GM19467 (cell line): Measurements from ENCODE around the gene KRT38.
"Not testable (repeated sequence)": the region's sequence is repeated elsewhere in the genome, so short reads cannot be mapped to it uniquely, and the experiment has no call there.

Source experiments
- ATAC-seq: cut with Tn5 transposase; IDR thresholded peaks from one replicate; pipeline ENCODE4 v1.9.1; 2021; ENCODE audit warnings: mild to moderate bottlenecking, moderate library complexity; ENCODE audit not compliant: unreplicated experiment

KRT38 gene

DNA sequence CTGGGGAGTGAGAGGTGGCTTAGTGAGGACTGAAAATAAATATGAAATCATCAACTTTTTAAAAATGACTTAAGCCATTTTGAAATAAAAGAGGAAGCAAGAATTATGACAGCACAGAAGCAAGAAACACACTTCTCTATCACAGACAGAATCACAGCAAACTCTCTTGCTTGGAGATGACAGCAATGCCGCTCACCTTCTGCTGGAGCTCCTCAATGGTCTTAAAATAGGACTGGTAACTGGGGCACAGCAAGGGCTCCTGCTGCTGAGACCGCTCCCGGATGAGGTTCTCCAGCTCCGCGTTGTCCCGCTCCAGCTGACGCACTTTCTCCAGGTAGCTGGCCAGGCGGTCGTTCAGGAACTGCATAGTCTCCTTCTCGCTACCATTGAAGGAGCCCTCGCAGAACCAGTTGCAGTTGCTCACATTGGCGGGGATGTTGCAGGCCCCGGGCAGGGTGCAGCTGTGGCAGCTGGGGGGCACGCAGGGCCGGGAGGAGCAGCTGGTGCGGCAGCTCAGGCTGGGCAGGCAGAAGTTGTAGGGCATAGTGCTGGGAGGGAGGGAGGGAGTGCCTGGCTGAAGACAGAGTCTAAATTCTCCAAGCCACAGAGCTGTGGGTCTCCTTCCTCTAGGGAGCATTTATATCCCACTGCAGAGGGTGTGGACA, 43.7 kb downstream of the KRT38 start, which contains the start of gene KRT31:
Gene KRT31, minus strand, starts transcription at position 613 of the 665 bp plus-strand sequence. Its CDS starts 69 bp downstream, at position 544.
- ATAC-seq = no peak

DNA sequence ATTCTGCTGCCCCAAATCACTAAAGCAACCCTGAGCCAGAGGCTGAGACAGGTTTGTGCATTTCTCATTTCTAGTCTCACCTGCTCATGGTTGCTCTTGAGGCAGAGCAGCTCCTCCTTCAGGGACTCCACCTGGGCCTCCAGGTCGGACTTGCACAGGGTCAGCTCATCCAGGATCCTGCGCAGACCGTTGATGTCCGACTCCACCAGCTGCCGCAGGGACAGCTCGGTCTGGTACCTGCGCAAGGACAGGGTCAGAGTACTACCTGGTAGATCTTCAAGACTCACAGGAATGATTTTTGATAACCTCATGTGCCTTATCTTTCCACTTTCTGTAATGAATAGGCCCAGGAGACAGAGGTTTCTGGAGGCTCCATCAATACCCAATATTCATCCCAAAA, 44.4 kb downstream of the KRT38 start:
- no peak for ATAC-seq

DNA sequence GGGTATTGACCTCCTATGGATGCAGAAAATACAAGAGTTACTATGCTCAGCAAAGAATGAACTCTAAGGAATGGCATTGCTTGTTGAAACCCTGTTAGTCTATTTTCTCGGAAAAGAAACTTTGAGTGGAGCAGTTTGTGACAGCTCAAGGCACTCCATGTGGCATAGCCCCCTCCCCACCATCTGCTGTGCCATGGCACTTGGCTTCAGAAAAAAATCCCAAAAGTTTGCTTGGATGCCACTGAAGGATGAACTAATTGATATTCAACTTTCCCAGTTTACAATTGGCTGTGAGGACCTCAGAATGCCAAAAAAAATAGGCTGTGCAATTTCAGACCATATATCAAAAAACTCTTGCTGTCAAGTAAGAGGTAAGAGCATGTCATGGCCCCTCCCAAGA, 45.2 kb downstream of the KRT38 start:
- ATAC-seq = no peak

DNA sequence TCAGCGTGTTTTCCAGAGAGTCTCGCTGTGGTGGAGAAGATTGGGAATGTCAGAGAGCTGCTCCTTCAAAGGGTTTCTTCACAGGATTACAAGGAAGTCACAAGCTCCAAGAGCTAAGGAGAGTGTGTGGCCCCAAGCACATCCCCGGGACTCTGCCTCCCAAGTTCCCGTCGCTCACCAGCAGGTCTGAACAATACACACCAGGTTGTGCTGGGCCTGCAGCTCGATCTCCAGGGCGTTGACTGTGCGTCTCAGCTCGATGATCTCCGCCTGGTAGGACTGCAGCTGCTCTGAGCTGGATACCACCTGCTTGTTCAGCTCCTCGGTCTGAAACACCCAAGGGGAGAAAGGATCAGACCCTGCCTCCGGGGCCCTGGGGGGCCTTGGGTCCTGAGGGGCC, 45.7 kb downstream of the KRT38 start:
- not testable (repeated sequence) for ATAC-seq

DNA sequence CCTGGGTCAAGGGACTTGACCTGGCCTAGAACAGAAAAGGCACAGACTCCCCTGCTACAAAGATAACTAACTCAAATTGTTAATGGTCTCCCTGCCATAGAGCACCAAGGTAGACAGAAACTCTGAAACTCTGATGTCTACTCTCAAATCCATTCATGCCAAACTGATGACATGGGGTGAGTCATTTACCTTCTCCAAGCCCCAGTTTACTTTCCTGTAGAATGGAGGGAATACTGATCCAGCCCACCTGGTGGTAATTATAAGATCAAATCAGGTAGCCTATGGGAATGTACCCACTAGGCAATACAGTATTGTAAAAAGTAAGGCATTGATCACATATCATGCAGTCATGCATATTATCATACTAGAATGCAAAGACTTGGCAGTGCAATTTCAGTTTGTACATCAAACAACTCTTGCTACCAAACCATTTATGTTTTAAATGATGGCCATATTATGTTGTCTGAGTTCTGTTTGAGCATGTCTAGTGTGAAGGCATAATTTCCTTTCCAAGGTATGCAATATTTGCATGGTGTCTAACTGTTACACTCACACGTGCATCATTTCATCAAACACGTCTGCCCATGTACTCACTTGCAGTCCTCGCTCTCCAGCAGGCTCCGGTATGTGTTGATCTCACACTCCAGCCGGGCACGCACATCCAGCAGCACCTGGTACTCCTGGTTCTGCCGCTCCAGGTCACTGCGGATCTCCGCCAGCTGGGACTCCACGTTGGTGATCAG, 46.4 kb downstream of the KRT38 start:
- no peak for ATAC-seq

DNA sequence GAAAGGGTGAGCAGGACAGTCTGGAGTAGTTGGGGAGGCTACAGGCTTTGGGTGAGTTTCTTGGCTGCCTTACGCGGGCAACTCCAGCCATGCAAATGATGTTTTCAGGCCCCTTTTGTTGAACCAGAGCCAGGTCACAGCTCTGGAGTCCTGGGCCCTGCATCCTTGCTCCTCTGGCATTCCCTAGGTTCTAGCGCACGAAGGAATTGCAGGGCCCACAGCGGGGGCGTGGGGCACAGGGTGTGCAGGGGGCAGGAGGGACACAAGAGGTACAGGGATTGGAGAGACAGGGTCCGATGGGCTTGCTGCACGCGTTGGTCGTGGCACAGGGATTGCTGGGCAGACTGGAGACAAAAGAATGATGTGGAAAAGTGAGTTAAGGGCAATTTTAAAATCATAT, 47.0 kb downstream of the KRT38 start:
- ATAC-seq = no peak

DNA sequence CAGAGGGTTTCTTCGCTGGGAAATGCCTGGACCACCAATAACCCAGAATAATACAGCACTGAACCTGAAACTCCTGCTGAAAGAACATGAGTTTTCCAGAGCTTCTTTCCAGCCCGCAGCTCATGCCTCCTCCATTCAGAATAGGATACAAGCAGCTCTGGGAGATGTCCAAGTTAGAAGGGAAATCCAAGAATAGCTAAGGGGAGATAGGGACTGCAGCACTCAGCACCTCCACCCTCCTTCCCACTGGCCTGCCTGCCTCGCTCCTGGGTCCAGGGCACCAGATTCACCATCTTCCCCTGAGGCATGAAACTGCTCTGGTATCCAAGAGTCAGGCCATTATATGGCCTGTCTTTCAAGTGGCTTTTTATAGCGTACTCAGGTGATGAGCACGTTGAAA, 47.5 kb downstream of the KRT38 start:
- no peak for ATAC-seq

DNA sequence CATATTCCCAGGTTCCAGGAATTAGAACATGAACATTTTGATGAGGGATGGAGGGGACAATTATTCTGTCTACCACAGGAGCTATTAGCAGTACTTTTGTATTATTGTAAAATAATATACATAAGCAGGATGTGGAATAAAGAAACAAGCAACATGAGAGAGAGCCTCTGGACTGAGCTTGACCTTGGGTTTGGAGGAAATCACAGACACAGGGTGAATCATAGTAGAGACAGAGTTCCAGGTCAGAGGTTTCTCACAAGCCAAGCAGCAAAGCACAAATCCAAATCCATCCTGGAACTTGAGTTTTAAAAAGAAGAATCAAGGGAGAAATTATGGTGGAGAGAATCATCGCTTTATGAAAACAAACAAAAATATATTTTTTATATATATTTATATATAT, 48.5 kb downstream of the KRT38 start:
- no peak for ATAC-seq

DNA sequence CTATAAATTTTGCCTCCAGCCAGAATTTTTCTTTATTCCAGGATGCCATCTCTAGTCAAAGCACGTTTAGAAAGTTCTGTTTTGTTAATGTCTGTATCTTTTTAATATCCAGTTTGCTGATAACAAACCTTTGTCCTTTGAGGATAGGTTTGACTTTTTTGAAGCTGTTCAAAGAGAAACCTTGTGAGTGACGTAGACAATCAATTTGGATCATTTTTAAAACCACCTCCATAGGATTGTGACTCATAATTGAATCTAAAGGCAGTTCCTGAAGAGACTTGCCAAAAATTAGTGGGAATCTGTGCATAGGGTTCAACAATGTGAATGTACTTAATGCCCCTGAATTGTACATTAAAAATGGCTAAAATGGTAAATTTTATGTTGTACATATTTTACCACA, 49.2 kb downstream of the KRT38 start:
- no peak for ATAC-seq

DNA sequence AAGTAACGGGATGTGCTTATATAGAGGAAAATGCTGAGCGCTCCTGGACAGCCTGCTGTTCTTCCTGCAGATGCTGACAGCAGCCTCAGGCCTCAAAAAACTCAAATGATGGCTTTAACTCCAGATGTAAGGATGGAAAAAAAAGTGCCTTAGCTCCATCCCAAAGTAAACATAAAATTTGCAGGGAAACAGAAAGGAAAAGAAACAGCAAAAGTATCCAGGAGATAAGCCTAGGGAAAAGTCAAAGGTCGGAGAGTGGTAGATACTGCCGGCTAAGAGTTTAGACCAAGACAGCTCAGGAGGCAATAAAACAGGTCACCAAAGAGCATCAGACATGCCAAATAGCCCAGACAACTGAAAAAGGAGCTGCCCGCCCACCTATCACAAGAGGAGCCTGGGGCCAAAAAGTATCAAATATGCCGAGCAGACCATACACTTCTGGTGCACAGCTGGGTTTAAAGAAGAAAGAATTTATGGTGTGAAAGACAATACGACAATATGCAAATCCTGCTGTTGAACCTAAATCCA, 50.3 kb downstream of the KRT38 start:
- no peak for ATAC-seq

DNA sequence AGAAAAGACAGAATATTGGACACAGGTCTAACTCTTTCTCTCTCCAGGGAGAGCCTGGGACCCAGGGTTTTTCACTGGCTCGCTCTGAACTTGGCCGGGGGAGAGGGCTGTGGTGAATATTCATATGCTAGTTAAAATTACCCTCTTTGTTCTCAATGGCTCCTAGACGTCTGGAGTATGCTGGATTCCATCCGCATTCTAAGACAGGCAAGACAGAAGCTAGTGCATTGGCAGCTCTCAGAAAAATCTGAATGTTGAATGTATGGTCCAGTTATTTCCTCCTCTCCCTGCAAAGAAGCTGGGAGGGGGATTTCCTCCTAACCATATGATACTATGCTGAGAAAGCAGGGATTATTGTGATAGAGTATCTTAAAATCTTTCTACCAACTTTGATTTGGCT, 53.1 kb downstream of the KRT38 start:
- no peak for ATAC-seq

DNA sequence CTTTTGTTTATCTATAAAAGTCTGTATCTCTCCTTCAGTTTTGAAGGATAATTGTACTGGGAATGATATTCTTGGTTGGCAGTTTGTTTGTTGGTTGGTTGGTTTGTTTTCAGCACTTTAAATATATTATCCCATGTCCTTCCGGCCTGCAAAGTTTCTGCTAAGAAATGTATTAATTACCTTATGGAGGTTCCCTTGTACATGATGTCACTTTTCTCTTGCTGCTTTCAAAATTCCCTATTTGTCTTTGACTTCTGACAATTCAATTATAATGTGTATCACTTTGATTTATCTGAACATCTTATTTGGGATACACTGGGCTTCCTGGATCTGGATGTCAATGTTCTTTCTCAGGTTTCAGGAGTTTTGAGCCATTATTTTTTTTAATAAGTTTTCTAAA, 54.6 kb downstream of the KRT38 start:
- no peak for ATAC-seq
